HG02852 (cell line): ENCODE results near the gene JAZF1.

Experiments used
- ATAC-seq: cut with Tn5 transposase; IDR thresholded peaks from one replicate; pipeline ENCODE4 v1.9.1; 2021; ENCODE audit warnings: mild to moderate bottlenecking, moderate library complexity; ENCODE audit not compliant: unreplicated experiment

Gene JAZF1

GRCh38 chr7:27992097-27992496, 188.5 kb downstream of the JAZF1 start:
- no peak for ATAC-seq

- ATAC-seq, result no peak
Observed at GRCh38 chr7:27991006-27991528, 189.5 kb downstream of the JAZF1 start.

GRCh38 chr7:27976531-27976930, 204.1 kb downstream of the JAZF1 start:
- no peak for ATAC-seq

- no peak for ATAC-seq
Observed at GRCh38 chr7:27973625-27974024, 207.0 kb downstream of the JAZF1 start.

GRCh38 chr7:27972276-27972675, 208.3 kb downstream of the JAZF1 start:
- no peak for ATAC-seq

GRCh38 chr7:27971171-27971812, 209.3 kb downstream of the JAZF1 start:
- ATAC-seq, result no peak

GRCh38 chr7:27970350-27970749, 210.2 kb downstream of the JAZF1 start:
- ATAC-seq, result no peak

- ATAC-seq, result no peak
Observed at GRCh38 chr7:27969346-27969745, 211.2 kb downstream of the JAZF1 start.

- no peak for ATAC-seq
Observed at GRCh38 chr7:27967639-27968038, 213.0 kb downstream of the JAZF1 start.

- no peak for ATAC-seq
Observed at GRCh38 chr7:27966219-27966780, 214.3 kb downstream of the JAZF1 start.

GRCh38 chr7:27965650-27966049, 214.9 kb downstream of the JAZF1 start:
- no peak for ATAC-seq

- ATAC-seq, result no peak
Observed at GRCh38 chr7:27964820-27965219, 215.8 kb downstream of the JAZF1 start.

- no peak for ATAC-seq
Observed at GRCh38 chr7:27963056-27963455, 217.5 kb downstream of the JAZF1 start.

GRCh38 chr7:27962273-27962672, 218.3 kb downstream of the JAZF1 start:
- ATAC-seq, result no peak

- no peak for ATAC-seq
Observed at GRCh38 chr7:27961255-27961654, 219.3 kb downstream of the JAZF1 start.

GRCh38 chr7:27960415-27960814, 220.2 kb downstream of the JAZF1 start:
- ATAC-seq, result no peak

GRCh38 chr7:27958933-27959548, 221.6 kb downstream of the JAZF1 start:
- no peak for ATAC-seq

GRCh38 chr7:27955596-27955995, 225.0 kb downstream of the JAZF1 start:
- no peak for ATAC-seq

GRCh38 chr7:27955011-27955410, 225.6 kb downstream of the JAZF1 start:
- ATAC-seq, result no peak

- no peak for ATAC-seq
Observed at GRCh38 chr7:27953777-27954176, 226.8 kb downstream of the JAZF1 start.

- ATAC-seq, result no peak
Observed at GRCh38 chr7:27953361-27953760, 227.2 kb downstream of the JAZF1 start.
